B cell (primary cell): ENCODE measurements around the gene COL25A1.

ENCODE experiments used
- CTCF ChIP-seq: fragments of 200-600 bp; IDR thresholded peaks from one replicate; pipeline ENCODE4 v1.8.0; 2022; ENCODE audit warnings: antibody characterized with exemption, mild to moderate bottlenecking
- EZH2 ChIP-seq: IDR thresholded peaks from 2 replicates; pipeline ENCODE4 v1.6.1; 2012; ENCODE audit warnings: borderline replicate concordance, low read depth, mild to moderate bottlenecking, moderate library complexity, low read length; ENCODE audit not compliant: insufficient read depth, poor library complexity, severe bottlenecking

- no peak for TF ChIP-seq CTCF
- no peak for TF ChIP-seq EZH2
Observed at GRCh38 chr4:108901291-108901690, 401.2 kb downstream of the COL25A1 start.
